Measurements from ENCODE around the gene FAM222A. TPM values are rescaled to one million over a fixed set of nuclear protein-coding genes. Genes with fewer than 3 reads are reported as not detected.

FAM222A gene
- total RNA-seq, 2 experiments from 2014 or later: 0.70 to 1.6 TPM

GRCh38 chr12:109720152-109720856, 6.7 kb downstream of the FAM222A start:
- ATAC-seq: no peak
- no peaks in the 10 kb centered on the region for H3K36me3 Mint-ChIP-seq
- H3K27me3 Mint-ChIP-seq: peaks cover 37% of the 10 kb centered on the region
- H3K4me1 Mint-ChIP-seq: no peaks in the 10 kb centered on the region
- H3K4me3 Mint-ChIP-seq: no peak overlapping the region
- CTCF ChIA-PET: interaction anchor here (1.1 kb wide), 1 partner anchor 55 kb away, joined by 5 read pairs; no protein-coding TSS in a partner anchor
- H3K27ac Mint-ChIP-seq: no peak overlapping the region
- no peak for DNase-seq
- H3K9me3 Mint-ChIP-seq (ENCODE audit: low read depth): no peaks in the 10 kb centered on the region

GRCh38 chr12:109720857-109721189, 7.2 kb downstream of the FAM222A start:
- H3K4me1 Mint-ChIP-seq: no peaks in the 10 kb centered on the region
- H3K4me3 Mint-ChIP-seq: no peak overlapping the region
- no peak for DNase-seq
- ATAC-seq: no peak
- CTCF ChIA-PET: interaction anchor here (1.1 kb wide), 1 partner anchor 54 kb away, joined by 5 read pairs; no protein-coding TSS in a partner anchor
- peaks cover 33% of the 10 kb centered on the region for H3K27me3 Mint-ChIP-seq
- H3K9me3 Mint-ChIP-seq (ENCODE audit: low read depth): no peaks in the 10 kb centered on the region
- H3K36me3 Mint-ChIP-seq: no peaks in the 10 kb centered on the region
- H3K27ac Mint-ChIP-seq: no peak overlapping the region

- CTCF ChIA-PET: no interaction called here
- H3K36me3 Mint-ChIP-seq: no peaks in the 10 kb centered on the region
- H3K4me3 Mint-ChIP-seq: no peak overlapping the region
Measured at GRCh38 chr12:109721276-109721675, 7.7 kb downstream of the FAM222A start.

GRCh38 chr12:109722022-109722720, 8.5 kb downstream of the FAM222A start:
- Mint-ChIP-seq H3K9me3 (ENCODE audit: low read depth) (no peaks in the 10 kb centered on the region), H3K27me3 (peaks cover 20% of the 10 kb centered on the region), H3K4me3 (no peak overlapping the region), H3K36me3 (no peaks in the 10 kb centered on the region), H3K4me1 (no peaks in the 10 kb centered on the region), H3K27ac (no peak overlapping the region)
- ATAC-seq (no peak), DNase-seq (no peak)
- CTCF ChIA-PET: no interaction called here

More at GRCh38 chr12:109721276-109721675, 7.7 kb downstream of the FAM222A start:
- H3K27ac Mint-ChIP-seq: no peak overlapping the region
- ATAC-seq (no peak), DNase-seq (no peak)
- H3K27me3 Mint-ChIP-seq: peaks cover 28% of the 10 kb centered on the region
- H3K4me1 Mint-ChIP-seq: no peaks in the 10 kb centered on the region
- H3K9me3 Mint-ChIP-seq (ENCODE audit: low read depth): no peaks in the 10 kb centered on the region

GRCh38 chr12:109722721-109723094, 9.1 kb downstream of the FAM222A start:
- no peaks in the 10 kb centered on the region for H3K9me3 Mint-ChIP-seq (ENCODE audit: low read depth)
- peaks cover 15% of the 10 kb centered on the region for H3K27me3 Mint-ChIP-seq
- no peak for ATAC-seq
- no peak overlapping the region for H3K27ac Mint-ChIP-seq
- no peak overlapping the region for H3K4me3 Mint-ChIP-seq
- H3K4me1 Mint-ChIP-seq: no peaks in the 10 kb centered on the region
- CTCF ChIA-PET: interaction anchor here (2.7 kb wide), 1 partner anchor 8 kb away, joined by 6 read pairs; the partner anchor contains the start of gene FAM222A
- no peak for DNase-seq
- no peaks in the 10 kb centered on the region for H3K36me3 Mint-ChIP-seq

GRCh38 chr12:109723311-109723881, 9.8 kb downstream of the FAM222A start:
- Mint-ChIP-seq H3K9me3 (ENCODE audit: low read depth) (no peaks in the 10 kb centered on the region), H3K36me3 (no peaks in the 10 kb centered on the region), H3K4me1 (no peaks in the 10 kb centered on the region), H3K4me3 (no peak overlapping the region), H3K27me3 (peaks cover 12% of the 10 kb centered on the region), H3K27ac (no peak overlapping the region)
- ATAC-seq (no peak), DNase-seq (no peak)
- CTCF ChIA-PET: interaction anchor here (2.7 kb wide), 1 partner anchor 9 kb away, joined by 6 read pairs; the partner anchor contains the start of gene FAM222A

- DNase-seq (no peak), ATAC-seq (no peak)
- no peaks in the 10 kb centered on the region for H3K4me1 Mint-ChIP-seq
- CTCF ChIA-PET: interaction anchor here (2.7 kb wide), 1 partner anchor 10 kb away, joined by 6 read pairs; the partner anchor contains the start of gene FAM222A
- no peaks in the 10 kb centered on the region for H3K9me3 Mint-ChIP-seq (ENCODE audit: low read depth)
- H3K27ac Mint-ChIP-seq: no peak overlapping the region
- peaks cover 3% of the 10 kb centered on the region for H3K27me3 Mint-ChIP-seq
- no peak overlapping the region for H3K4me3 Mint-ChIP-seq
- H3K36me3 Mint-ChIP-seq: no peaks in the 10 kb centered on the region
Measured at GRCh38 chr12:109724321-109724892, 10.8 kb downstream of the FAM222A start.

- no peaks in the 10 kb centered on the region for H3K36me3 Mint-ChIP-seq
- H3K4me3 Mint-ChIP-seq: no peak overlapping the region
- H3K27me3 Mint-ChIP-seq: no peaks in the 10 kb centered on the region
- CTCF ChIA-PET: interaction anchor here (2.7 kb wide), 1 partner anchor 11 kb away, joined by 6 read pairs; the partner anchor contains the start of gene FAM222A
- H3K27ac Mint-ChIP-seq: no peak overlapping the region
- H3K4me1 Mint-ChIP-seq: no peaks in the 10 kb centered on the region
- ATAC-seq: no peak
- no peak for DNase-seq
- H3K9me3 Mint-ChIP-seq (ENCODE audit: low read depth): no peaks in the 10 kb centered on the region
Measured at GRCh38 chr12:109725321-109726105, 11.9 kb downstream of the FAM222A start.

GRCh38 chr12:109726106-109726497, 12.5 kb downstream of the FAM222A start:
- H3K27me3 Mint-ChIP-seq: no peaks in the 10 kb centered on the region
- no peaks in the 10 kb centered on the region for H3K4me1 Mint-ChIP-seq
- ATAC-seq: no peak

GRCh38 chr12:109726511-109727038, 12.9 kb downstream of the FAM222A start:
- H3K27ac Mint-ChIP-seq: no peak overlapping the region

More at GRCh38 chr12:109726106-109726497, 12.5 kb downstream of the FAM222A start:
- Mint-ChIP-seq H3K9me3 (ENCODE audit: low read depth) (no peaks in the 10 kb centered on the region), H3K36me3 (no peaks in the 10 kb centered on the region), H3K27ac (no peak overlapping the region), H3K4me3 (no peak overlapping the region)
- CTCF ChIA-PET: no interaction called here
- no peak for DNase-seq

GRCh38 chr12:109727039-109727723, 13.6 kb downstream of the FAM222A start:
- Mint-ChIP-seq H3K36me3 (no peaks in the 10 kb centered on the region), H3K4me3 (no peak overlapping the region), H3K27ac (no peak overlapping the region), H3K9me3 (ENCODE audit: low read depth) (no peaks in the 10 kb centered on the region), H3K4me1 (no peaks in the 10 kb centered on the region), H3K27me3 (no peaks in the 10 kb centered on the region)
- ATAC-seq: no peak
- no peak for DNase-seq
- CTCF ChIA-PET: interaction anchor here (1.0 to 1.2 kb wide), 2 partner anchors 21 to 39 kb away, joined by 3 read pairs; no protein-coding TSS in a partner anchor

More at GRCh38 chr12:109726511-109727038, 12.9 kb downstream of the FAM222A start:
- Mint-ChIP-seq H3K4me3 (no peak overlapping the region), H3K27me3 (no peaks in the 10 kb centered on the region), H3K36me3 (no peaks in the 10 kb centered on the region), H3K9me3 (ENCODE audit: low read depth) (no peaks in the 10 kb centered on the region), H3K4me1 (no peaks in the 10 kb centered on the region)
- ATAC-seq (no peak), DNase-seq (no peak)
- CTCF ChIA-PET: interaction anchor here (1.0 kb wide), 1 partner anchor 21 kb away, joined by 3 read pairs; no protein-coding TSS in a partner anchor

Data from activated CD8-positive, alpha-beta memory T cell treated with anti-CD3 and anti-CD28 coated beads, Interleukin-2, amount 10 ng/mL, durations not matched to agents 7 days and 5 days (primary cell).